Natural killer cell (primary cell): ENCODE results near the gene FOXO1. TPM values are rescaled to one million over a fixed set of nuclear protein-coding genes. Genes with fewer than 3 reads are reported as not detected.

ENCODE experiments used
- ATAC-seq, 3 donors: fragments of 150-1000 bp in 2 of 3; fragments of 200-7000 bp in 1 of 3; cut with Tn5 transposase; 1 replicate in 1 of 3; 2 replicates in 2 of 3; pipeline ENCODE4 v1.10.0; 2021; ENCODE audit warnings: mild to moderate bottlenecking in 2 of 3, moderate library complexity in 2 of 3
- DNase-seq, 2 donors: peaks; one replicate each; pipeline versions ENCODE4 v3.0.0 to v3.0.0-alpha.2; 2013 to 2021; ENCODE audit warnings: mixed read lengths in 1 of 2
- H3K27ac ChIP-seq: one replicate; pipeline ENCODE4 v1.5.1; 2013; ENCODE audit warnings: mild to moderate bottlenecking, low read length
- H3K27me3 ChIP-seq: one replicate; pipeline ENCODE4 v1.6.1; 2013; ENCODE audit warnings: low read length; ENCODE audit not compliant: control insufficient read depth, insufficient read depth
- H3K36me3 ChIP-seq: one replicate; pipeline ENCODE4 v1.6.1; 2013; ENCODE audit warnings: low read length; ENCODE audit not compliant: control insufficient read depth, insufficient read depth
- H3K4me1 ChIP-seq: one replicate; pipeline ENCODE4 v1.6.1; 2013; ENCODE audit warnings: low read length; ENCODE audit not compliant: control insufficient read depth, insufficient read depth
- H3K4me3 ChIP-seq: one replicate; pipeline ENCODE4 v1.5.1; 2013; ENCODE audit warnings: low read length
- H3K9me3 ChIP-seq: one replicate; pipeline ENCODE4 v1.6.1; 2013; ENCODE audit warnings: low read length; ENCODE audit not compliant: control insufficient read depth, insufficient read depth
- H3K27ac Mint-ChIP-seq, 2 donors: one replicate each; pipeline ENCODE4 v1.8.0; 2022; ENCODE audit warnings: mild to moderate bottlenecking in 2 of 2, mixed read lengths in 2 of 2, moderate library complexity in 1 of 2
- H3K27me3 Mint-ChIP-seq, 2 donors: one replicate each; pipeline ENCODE4 v1.8.0; 2022; ENCODE audit warnings: low read depth in 2 of 2, mixed read lengths in 2 of 2
- H3K36me3 Mint-ChIP-seq: one replicate; pipeline ENCODE4 v1.8.0; 2022; ENCODE audit warnings: mixed read lengths
- H3K4me1 Mint-ChIP-seq, 2 donors: one replicate each; pipeline ENCODE4 v1.8.0; 2022; ENCODE audit warnings: mixed read lengths in 2 of 2
- H3K4me3 Mint-ChIP-seq: one replicate; pipeline ENCODE4 v1.8.0; 2022; ENCODE audit warnings: mild to moderate bottlenecking, moderate library complexity, mixed read lengths
- H3K9me3 Mint-ChIP-seq, 2 donors: one replicate each; pipeline ENCODE4 v1.8.0; 2022; ENCODE audit warnings: mixed read lengths in 2 of 2
- WGBS: methylation state at CpG from one replicate; pipeline ENCODE4 v1.1.7; 2013; ENCODE audit warnings: missing lambda C conversion rate; ENCODE audit not compliant: insufficient coverage; 5-methylcytosine and 5-hydroxymethylcytosine counted together
- intact Hi-C: fragments of 100-400 bp; cut with micrococcal nuclease; formaldehyde crosslinking; loops from one replicate; pipeline ENCODE4 v1.14.2; 2022
- total RNA-seq, 4 donors: library from RNA; stranded (reverse); fragments of 120-200 nt in 1 of 4; gene quantifications; one replicate each; pipeline versions ENCODE4 v1.2.3 to v1.2.4, GENCODE V29; 2013 to 2022
- TF ChIP-seq, protein P1 (sequence below): fragments of 200-600 bp; IDR thresholded peaks from one replicate; pipeline ENCODE4 v1.8.0; 2022; ENCODE audit warnings: antibody characterized with exemption

The FOXO1 gene
- total RNA-seq, 3 donors from 2014 or later (not counting 1 experiment from before 2014, with no cell fraction given) = 23.9 to 29.8 (median 27.6) TPM

- no peak overlapping the region for H3K27ac ChIP-seq
- intact Hi-C loops = no loop called here
- no peaks in the 10 kb centered on the region for H3K4me1 ChIP-seq
- Mint-ChIP-seq H3K27me3 (no peaks in the 10 kb centered on the region), H3K4me3 (no peak overlapping the region), H3K27ac (no peak overlapping the region), H3K36me3 (no peaks in the 10 kb centered on the region), H3K4me1 (no peaks in the 10 kb centered on the region), H3K9me3 (no peaks in the 10 kb centered on the region)
- H3K4me3 ChIP-seq = no peak overlapping the region
- TF ChIP-seq, protein P1, sequence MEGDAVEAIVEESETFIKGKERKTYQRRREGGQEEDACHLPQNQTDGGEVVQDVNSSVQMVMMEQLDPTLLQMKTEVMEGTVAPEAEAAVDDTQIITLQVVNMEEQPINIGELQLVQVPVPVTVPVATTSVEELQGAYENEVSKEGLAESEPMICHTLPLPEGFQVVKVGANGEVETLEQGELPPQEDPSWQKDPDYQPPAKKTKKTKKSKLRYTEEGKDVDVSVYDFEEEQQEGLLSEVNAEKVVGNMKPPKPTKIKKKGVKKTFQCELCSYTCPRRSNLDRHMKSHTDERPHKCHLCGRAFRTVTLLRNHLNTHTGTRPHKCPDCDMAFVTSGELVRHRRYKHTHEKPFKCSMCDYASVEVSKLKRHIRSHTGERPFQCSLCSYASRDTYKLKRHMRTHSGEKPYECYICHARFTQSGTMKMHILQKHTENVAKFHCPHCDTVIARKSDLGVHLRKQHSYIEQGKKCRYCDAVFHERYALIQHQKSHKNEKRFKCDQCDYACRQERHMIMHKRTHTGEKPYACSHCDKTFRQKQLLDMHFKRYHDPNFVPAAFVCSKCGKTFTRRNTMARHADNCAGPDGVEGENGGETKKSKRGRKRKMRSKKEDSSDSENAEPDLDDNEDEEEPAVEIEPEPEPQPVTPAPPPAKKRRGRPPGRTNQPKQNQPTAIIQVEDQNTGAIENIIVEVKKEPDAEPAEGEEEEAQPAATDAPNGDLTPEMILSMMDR = no peak
- DNase-seq (no peak), ATAC-seq (no peak)
- 97% methylated on average over 3 of the region's 4 CpGs for WGBS
- H3K9me3 ChIP-seq = no peaks in the 10 kb centered on the region
- H3K27me3 ChIP-seq = no peaks in the 10 kb centered on the region
- H3K36me3 ChIP-seq = no peaks in the 10 kb centered on the region
Measured at GRCh38 chr13:40694426-40694825, 28.0 kb upstream of the FOXO1 start.

DNA sequence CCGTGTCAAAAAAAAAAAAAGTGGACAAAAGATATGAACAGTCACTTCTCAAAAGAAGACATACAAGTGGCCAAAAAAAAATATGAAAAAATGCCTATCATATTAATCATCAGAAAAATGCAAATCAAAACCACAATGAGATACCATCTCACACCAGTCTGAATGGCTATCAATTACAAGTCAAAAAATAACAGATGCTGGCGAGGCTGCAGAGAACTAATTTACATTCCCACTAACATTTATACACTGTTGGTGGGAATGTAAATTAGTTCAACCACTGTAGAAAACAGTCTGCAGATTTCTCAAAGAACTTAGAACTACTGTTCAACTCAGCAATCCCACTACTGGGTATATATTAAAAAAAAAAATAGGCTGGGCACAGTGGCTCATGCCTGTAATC lies 26.5 kb upstream of the FOXO1 start:
- Histone ChIP-seq H3K9me3 (no peaks in the 10 kb centered on the region), H3K27me3 (no peaks in the 10 kb centered on the region), H3K4me3 (no peak overlapping the region), H3K4me1 (no peaks in the 10 kb centered on the region), H3K36me3 (no peaks in the 10 kb centered on the region), H3K27ac (no peak overlapping the region)
- Mint-ChIP-seq H3K36me3 (no peaks in the 10 kb centered on the region), H3K4me3 (no peak overlapping the region), H3K27me3 (no peaks in the 10 kb centered on the region), H3K9me3 (no peaks in the 10 kb centered on the region), H3K27ac (no peak overlapping the region), H3K4me1 (no peaks in the 10 kb centered on the region)
- intact Hi-C loops = no loop called here
- ATAC-seq (no peak), DNase-seq (no peak)
- TF ChIP-seq, protein P1 = no peak
- WGBS = 90% methylated on average over 1 of the region's 2 CpGs

- WGBS = 72% methylated on average over 3 of the region's 3 CpGs
- no peaks in the 10 kb centered on the region for H3K9me3 Mint-ChIP-seq
- TF ChIP-seq, protein P1 = no peak
- ATAC-seq = no peak
- Histone ChIP-seq H3K27ac (no peak overlapping the region), H3K4me1 (no peaks in the 10 kb centered on the region), H3K27me3 (no peaks in the 10 kb centered on the region), H3K4me3 (no peak overlapping the region), H3K9me3 (no peaks in the 10 kb centered on the region), H3K36me3 (no peaks in the 10 kb centered on the region)
- H3K36me3 Mint-ChIP-seq = no peaks in the 10 kb centered on the region
- H3K4me1 Mint-ChIP-seq = no peaks in the 10 kb centered on the region
- H3K4me3 Mint-ChIP-seq = no peak overlapping the region
- H3K27me3 Mint-ChIP-seq = no peaks in the 10 kb centered on the region
- no peak overlapping the region for H3K27ac Mint-ChIP-seq
- intact Hi-C loops = no loop called here
- no peak for DNase-seq
Measured at GRCh38 chr13:40688781-40689180, 22.3 kb upstream of the FOXO1 start.
